Muscle layer of colon (tissue), 2 donors: Measurements from ENCODE around the gene FAS.
A peak's percentile ranks its signal among the peaks of the same experiment; 100 is the strongest.

Source experiments
- H3K27ac ChIP-seq: one replicate; pipeline ENCODE4 v1.7.0; 2013; ENCODE audit warnings: low read depth, mild to moderate bottlenecking, low read length, moderate library complexity
- H3K27me3 ChIP-seq, 2 donors: one replicate each; pipeline ENCODE4 v1.7.0; 2013; ENCODE audit warnings: low read length in 2 of 2, mild to moderate bottlenecking in 2 of 2; ENCODE audit not compliant: insufficient read depth in 2 of 2, control insufficient read depth in 1 of 2
- H3K36me3 ChIP-seq: one replicate; pipeline ENCODE4 v1.7.0; 2013; ENCODE audit warnings: mild to moderate bottlenecking, low read length; ENCODE audit not compliant: insufficient read depth
- H3K4me1 ChIP-seq: one replicate; pipeline ENCODE4 v1.7.0; 2013; ENCODE audit warnings: mild to moderate bottlenecking, low read length; ENCODE audit not compliant: insufficient read depth
- H3K4me3 ChIP-seq, 2 donors: one replicate each; pipeline ENCODE4 v1.7.0; 2013; ENCODE audit warnings: low read length in 2 of 2, low read depth in 1 of 2, mild to moderate bottlenecking in 1 of 2, moderate library complexity in 1 of 2
- H3K9ac ChIP-seq: one replicate; pipeline ENCODE4 v1.7.0; 2013; ENCODE audit warnings: low read length
- H3K9me3 ChIP-seq: one replicate; pipeline ENCODE4 v1.7.0; 2013; ENCODE audit warnings: mild to moderate bottlenecking, low read length
- donor health status: abdominal sarcoma.
- donor health status: Adenocarcinoma of cecum.

The FAS gene

DNA sequence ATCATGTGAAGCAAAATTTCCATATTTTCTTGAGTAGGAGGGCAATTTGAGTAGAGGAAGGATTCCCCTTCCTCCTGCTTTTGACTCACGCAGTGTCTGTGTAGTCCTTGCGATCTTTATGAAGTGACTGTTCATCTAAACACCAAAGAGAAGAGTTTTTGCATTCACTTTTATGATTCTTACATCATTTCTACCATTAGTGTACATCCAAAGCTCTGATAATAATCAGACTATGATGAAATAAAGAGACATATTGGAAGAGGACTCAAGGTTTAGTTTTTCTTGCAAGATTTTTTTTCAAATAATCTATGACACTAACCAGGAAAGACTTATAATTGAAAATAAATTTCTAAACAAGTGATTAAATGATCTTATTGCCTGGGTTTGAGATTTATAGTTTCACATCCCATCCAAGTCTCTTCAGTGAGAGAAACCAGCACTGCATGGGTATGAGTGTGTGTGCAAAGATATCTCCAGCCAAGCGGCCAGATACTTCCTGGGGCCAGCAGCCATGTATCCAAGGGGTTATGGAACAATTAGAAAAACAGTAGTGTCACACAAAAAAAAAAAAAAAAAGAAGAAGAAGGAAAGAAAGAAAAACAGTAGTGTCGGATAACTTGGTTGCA lies 36.0 kb upstream of the FAS start:
- peak overlapping the region; percentile 93 for H3K27ac ChIP-seq
- H3K4me1 ChIP-seq: peaks cover 30% of the 10 kb centered on the region
- H3K9me3 ChIP-seq: no peaks in the 10 kb centered on the region
- H3K27me3 ChIP-seq: no peaks in the 10 kb centered on the region
- no peak overlapping the region for H3K4me3 ChIP-seq
- H3K9ac ChIP-seq: no peak overlapping the region
- no peaks in the 10 kb centered on the region for H3K36me3 ChIP-seq

DNA sequence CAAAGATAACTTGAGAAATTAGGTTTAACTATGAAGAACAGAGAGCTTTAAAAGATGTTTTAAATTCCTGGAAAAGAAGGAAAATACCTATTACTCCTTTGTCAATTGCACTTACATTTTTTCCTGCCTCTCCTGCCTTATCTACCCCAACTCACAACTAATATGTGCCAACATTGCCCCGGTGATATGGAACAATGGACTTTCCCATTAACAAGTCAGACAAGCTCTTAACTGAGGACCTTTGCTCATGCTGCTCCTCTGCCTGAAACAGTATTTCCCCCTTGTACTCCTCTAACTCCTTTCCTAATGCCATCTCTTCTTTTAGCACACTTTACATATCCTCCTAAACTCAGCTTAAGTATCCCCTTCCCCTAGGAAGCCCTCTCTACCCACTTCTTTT lies 33.2 kb upstream of the FAS start:
- Histone ChIP-seq H3K27ac (no peak overlapping the region), H3K4me1 (peaks cover 30% of the 10 kb centered on the region)

DNA sequence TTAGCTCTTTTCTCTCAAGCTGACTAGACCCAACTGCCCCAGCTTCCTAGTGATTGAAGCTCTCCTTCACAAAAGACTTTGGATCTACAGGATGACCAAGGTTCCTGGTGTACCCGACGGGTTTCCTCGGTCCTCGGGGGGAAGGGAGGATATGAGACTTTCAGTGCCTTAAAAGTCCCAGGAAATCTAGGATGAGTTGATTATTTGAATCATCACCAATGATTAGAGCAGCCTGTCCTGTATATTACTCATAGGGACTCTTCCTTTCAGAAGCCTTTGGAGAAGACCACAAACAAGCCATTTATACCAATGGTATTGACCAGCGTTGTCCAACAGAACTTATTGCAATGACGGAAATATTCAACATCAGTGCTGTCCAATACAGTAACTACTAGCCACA lies 31.9 kb upstream of the FAS start:
- no peak overlapping the region for H3K4me3 ChIP-seq
- no peaks in the 10 kb centered on the region for H3K36me3 ChIP-seq
- no peak overlapping the region for H3K9ac ChIP-seq
- H3K4me1 ChIP-seq: peaks cover 21% of the 10 kb centered on the region
- H3K27me3 ChIP-seq: no peaks in the 10 kb centered on the region
- no peaks in the 10 kb centered on the region for H3K9me3 ChIP-seq
- no peak overlapping the region for H3K27ac ChIP-seq

More for the DNA sequence above, 33.2 kb upstream of the FAS start:
- no peak overlapping the region for H3K9ac ChIP-seq
- no peak overlapping the region for H3K4me3 ChIP-seq
- no peaks in the 10 kb centered on the region for H3K9me3 ChIP-seq
- no peaks in the 10 kb centered on the region for H3K36me3 ChIP-seq
- no peaks in the 10 kb centered on the region for H3K27me3 ChIP-seq

DNA sequence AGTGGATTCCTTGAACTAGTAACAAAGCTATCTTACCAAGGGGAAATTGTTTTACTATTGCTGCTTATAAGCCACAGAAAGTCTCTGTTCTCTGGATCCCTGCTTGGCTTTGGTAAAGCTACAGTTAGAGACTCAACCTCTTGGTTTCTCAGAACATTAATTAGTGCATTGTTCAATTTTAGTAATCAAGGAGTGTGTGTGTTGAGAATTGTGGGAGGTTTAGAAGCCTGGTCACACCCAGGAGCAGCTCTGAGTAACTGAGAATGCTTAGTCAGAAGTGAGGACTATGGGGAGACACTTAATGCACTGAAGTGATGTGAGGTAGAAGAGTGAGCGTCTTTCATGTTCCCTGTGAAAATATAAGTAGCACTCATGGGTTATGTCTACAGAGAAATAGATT lies 29.8 kb upstream of the FAS start:
- Histone ChIP-seq H3K4me1 (peaks cover 5% of the 10 kb centered on the region), H3K27ac (no peak overlapping the region), H3K9ac (no peak overlapping the region)

DNA sequence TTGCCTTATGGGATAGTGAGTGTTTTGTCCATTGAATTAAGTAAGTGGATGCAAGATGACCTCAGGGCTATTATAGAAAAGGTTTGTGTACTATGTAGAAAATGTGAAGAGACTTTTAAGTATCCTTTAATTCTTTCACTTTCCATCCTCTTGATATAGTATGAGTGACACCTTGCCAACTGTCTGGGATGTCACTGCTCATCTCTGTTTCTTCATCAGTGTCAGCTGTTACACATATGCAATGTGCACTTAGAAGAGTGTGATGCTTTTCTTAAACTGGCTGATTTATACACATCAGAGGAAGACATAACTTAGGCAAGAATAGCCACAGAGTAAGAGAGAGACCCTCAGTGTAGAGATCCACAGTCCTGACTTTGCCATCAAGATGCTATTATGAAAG lies 29.3 kb upstream of the FAS start:
- Histone ChIP-seq H3K4me3 (no peak overlapping the region), H3K9me3 (no peaks in the 10 kb centered on the region), H3K36me3 (no peaks in the 10 kb centered on the region), H3K27me3 (no peaks in the 10 kb centered on the region), H3K27ac (no peak overlapping the region), H3K4me1 (peaks cover 8% of the 10 kb centered on the region), H3K9ac (no peak overlapping the region)

More for the DNA sequence above, 29.8 kb upstream of the FAS start:
- no peaks in the 10 kb centered on the region for H3K9me3 ChIP-seq
- no peak overlapping the region for H3K4me3 ChIP-seq
- H3K36me3 ChIP-seq: no peaks in the 10 kb centered on the region
- no peaks in the 10 kb centered on the region for H3K27me3 ChIP-seq

DNA sequence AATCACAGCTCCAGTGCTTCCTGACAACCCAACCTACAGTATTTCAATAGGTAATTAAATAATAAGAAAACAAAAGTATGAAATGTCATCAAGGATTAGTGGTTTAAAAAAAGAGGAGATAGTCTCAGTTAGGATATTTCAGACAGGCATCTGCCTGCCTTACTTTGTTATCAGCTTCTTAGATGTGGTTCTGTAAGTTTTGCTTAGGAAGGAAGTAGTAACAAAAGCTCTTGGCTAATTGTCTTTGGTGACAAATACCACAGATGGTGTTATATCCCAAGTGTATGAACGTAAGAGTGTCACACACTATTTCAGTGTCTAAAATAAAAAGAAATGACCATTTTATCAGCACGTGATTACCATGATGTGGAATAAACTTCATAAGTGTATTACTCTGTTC lies 28.3 kb upstream of the FAS start:
- Histone ChIP-seq H3K27ac (no peak overlapping the region), H3K9me3 (no peaks in the 10 kb centered on the region), H3K4me3 (no peak overlapping the region), H3K4me1 (peaks cover 18% of the 10 kb centered on the region), H3K36me3 (no peaks in the 10 kb centered on the region), H3K27me3 (no peaks in the 10 kb centered on the region), H3K9ac (no peak overlapping the region)

DNA sequence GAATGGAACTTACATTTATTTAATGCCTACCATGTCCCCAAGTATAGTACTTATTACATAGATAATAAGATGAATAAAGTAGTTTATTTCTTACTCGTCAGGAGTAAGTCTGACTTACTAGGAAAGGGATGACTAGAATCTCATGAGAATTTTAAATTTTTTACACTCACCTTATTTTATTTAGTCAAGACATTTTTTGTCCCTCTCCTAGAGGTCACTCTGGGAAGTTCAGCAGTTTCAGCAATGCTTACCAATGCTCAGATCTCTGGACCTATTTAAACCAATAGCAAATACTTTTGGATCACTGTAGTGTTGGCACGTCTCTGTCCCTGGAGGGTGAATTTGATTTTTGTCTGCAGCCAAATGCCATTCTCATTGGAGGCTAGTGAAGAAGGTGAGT lies 27.3 kb upstream of the FAS start:
- H3K4me3 ChIP-seq: no peak overlapping the region
- no peaks in the 10 kb centered on the region for H3K27me3 ChIP-seq
- no peaks in the 10 kb centered on the region for H3K9me3 ChIP-seq
- H3K4me1 ChIP-seq: peaks cover 18% of the 10 kb centered on the region
- H3K9ac ChIP-seq: no peak overlapping the region
- H3K36me3 ChIP-seq: no peaks in the 10 kb centered on the region
- H3K27ac ChIP-seq: no peak overlapping the region

DNA sequence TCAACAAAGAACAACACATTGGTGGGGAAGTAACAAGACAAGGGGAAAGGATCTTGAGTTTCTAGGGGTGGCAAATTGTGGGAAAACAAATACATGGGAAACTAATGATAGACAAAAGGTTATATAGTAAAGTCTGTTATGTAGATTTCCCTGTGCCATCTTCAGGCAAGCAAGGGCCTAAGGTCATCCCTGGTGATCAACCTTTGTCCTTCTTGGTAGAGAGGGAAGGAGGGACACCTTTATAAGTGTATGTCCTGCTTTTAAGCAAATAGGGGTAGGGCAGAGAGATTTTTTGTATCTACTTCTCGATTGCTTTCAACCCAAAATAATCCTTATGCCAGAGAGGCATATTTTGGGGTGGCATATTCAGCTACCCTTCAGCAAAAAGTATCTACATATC lies 26.2 kb upstream of the FAS start:
- Histone ChIP-seq H3K4me1 (peaks cover 18% of the 10 kb centered on the region), H3K36me3 (no peaks in the 10 kb centered on the region), H3K27me3 (no peaks in the 10 kb centered on the region), H3K27ac (no peak overlapping the region), H3K4me3 (no peak overlapping the region), H3K9ac (no peak overlapping the region), H3K9me3 (no peaks in the 10 kb centered on the region)

DNA sequence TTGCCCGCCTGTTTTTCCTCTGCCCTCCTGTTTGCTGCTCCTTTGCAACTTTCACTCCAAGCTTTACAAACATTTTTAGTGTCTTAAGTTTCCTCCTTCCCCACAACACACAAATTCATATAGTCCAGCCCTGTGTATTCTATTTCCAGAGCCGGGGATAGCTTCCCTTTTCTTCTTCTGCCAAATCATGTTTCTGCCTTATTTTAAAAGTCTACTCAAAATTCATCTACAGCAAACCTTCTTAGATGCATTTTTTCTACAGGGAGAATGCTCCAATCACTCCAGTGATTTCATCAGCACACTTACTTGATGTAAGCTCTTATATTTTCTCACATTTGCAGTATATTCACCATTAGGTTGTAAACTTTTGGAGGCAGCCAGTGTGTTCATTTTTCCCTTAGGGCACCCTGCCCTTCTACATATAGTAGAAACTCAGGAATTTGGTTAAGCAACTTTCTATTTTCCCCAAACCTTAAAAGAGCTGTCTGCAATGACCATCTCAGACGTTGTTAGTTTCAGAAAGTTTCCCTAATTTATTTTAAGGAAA lies 25.7 kb upstream of the FAS start:
- H3K36me3 ChIP-seq: no peaks in the 10 kb centered on the region
- H3K9ac ChIP-seq: no peak overlapping the region
- no peaks in the 10 kb centered on the region for H3K9me3 ChIP-seq
- no peak overlapping the region for H3K4me3 ChIP-seq
- no peaks in the 10 kb centered on the region for H3K27me3 ChIP-seq
- H3K27ac ChIP-seq: no peak overlapping the region
- H3K4me1 ChIP-seq: peaks cover 18% of the 10 kb centered on the region

DNA sequence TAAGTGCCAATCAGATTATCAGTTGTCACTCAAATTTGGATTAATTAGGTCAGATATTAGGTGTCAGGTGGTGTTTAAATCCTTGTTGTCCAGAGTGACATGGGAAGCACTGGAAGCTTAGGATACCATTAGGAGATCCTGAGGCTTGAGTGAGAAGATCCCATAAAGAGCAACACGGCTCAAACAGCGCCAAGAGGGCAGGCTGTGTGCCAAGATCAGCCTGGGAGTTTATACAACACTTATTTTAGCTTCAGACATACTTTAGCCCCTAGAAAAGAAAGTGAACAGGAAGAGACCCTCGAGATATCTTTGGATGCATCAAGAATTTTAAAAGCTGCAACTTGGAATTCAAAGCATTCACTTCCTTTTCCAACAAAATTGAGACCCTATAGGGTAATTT lies 23.8 kb upstream of the FAS start:
- peaks cover 26% of the 10 kb centered on the region for H3K4me1 ChIP-seq
- H3K36me3 ChIP-seq: no peaks in the 10 kb centered on the region
- no peak overlapping the region for H3K4me3 ChIP-seq
- H3K27me3 ChIP-seq: no peaks in the 10 kb centered on the region
- no peak overlapping the region for H3K9ac ChIP-seq
- no peaks in the 10 kb centered on the region for H3K9me3 ChIP-seq
- no peak overlapping the region for H3K27ac ChIP-seq

DNA sequence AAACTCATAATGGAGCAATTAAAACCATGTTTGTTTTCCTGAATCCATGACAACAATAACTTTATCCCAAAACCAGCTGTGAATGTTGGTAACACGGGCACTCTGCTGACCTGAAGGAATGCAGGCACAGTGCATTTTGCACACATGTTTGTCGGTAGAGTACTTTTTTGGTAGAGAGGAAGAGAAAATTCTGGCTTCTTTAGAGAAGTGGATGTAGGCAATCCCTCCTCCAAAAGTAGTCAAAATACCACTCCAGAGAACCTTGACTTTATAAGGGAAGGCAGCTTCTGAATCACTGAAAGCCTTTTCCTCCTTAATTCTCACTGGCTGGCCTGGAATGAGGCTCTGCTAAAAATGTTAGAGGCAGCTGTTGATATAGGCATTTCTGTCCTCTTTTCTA lies 22.2 kb upstream of the FAS start:
- H3K27ac ChIP-seq: no peak overlapping the region
- no peaks in the 10 kb centered on the region for H3K27me3 ChIP-seq
- H3K9me3 ChIP-seq: no peaks in the 10 kb centered on the region
- no peaks in the 10 kb centered on the region for H3K36me3 ChIP-seq
- H3K4me3 ChIP-seq: no peak overlapping the region
- H3K9ac ChIP-seq: no peak overlapping the region
- H3K4me1 ChIP-seq: peaks cover 33% of the 10 kb centered on the region
